Measurements from ENCODE around the gene OAS3.
"Not testable (repeated sequence)": the region's sequence is repeated elsewhere in the genome, so short reads cannot be mapped to it uniquely, and the experiment has no call there.

OAS3 gene

GRCh38 chr12:112947761-112948160, 9.5 kb downstream of the OAS3 start:
- Histone ChIP-seq H3K36me3 (ENCODE audit: insufficient read depth, low read length) (no peaks in the 10 kb centered on the region), H3K27me3 (ENCODE audit: insufficient read depth, low read length) (no peaks in the 10 kb centered on the region), H3K9me3 (ENCODE audit: low read length) (no peaks in the 10 kb centered on the region), H3K4me3 (ENCODE audit: low read length) (no peak overlapping the region), H2AFZ (ENCODE audit: low read depth, low read length) (no peak overlapping the region), H3K4me1 (ENCODE audit: insufficient read depth, low read length) (no peaks in the 10 kb centered on the region)

DNA sequence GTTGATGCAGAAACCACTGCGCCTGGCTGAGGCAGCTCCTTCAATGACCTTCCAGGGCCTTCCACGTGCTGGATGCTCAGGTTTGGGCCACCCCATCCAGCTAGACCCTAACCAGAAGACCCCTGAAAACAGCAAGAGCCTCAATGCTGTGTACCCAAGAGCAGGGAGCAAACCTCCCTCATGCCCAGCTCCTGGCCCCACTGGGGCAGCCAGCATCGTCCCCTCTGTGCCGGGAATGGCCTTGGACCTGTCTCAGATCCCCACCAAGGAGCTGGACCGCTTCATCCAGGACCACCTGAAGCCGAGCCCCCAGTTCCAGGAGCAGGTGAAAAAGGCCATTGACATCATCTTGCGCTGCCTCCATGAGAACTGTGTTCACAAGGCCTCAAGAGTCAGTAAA, 10.5 kb downstream of the OAS3 start:
- Histone ChIP-seq H3K4me3 (ENCODE audit: low read length) (no peak overlapping the region), H3K36me3 (ENCODE audit: insufficient read depth, low read length) (no peaks in the 10 kb centered on the region), H3K27me3 (ENCODE audit: insufficient read depth, low read length) (no peaks in the 10 kb centered on the region), H2AFZ (ENCODE audit: low read depth, low read length) (no peak overlapping the region), H3K4me1 (ENCODE audit: insufficient read depth, low read length) (no peaks in the 10 kb centered on the region), H3K9me3 (ENCODE audit: low read length) (no peaks in the 10 kb centered on the region)

DNA sequence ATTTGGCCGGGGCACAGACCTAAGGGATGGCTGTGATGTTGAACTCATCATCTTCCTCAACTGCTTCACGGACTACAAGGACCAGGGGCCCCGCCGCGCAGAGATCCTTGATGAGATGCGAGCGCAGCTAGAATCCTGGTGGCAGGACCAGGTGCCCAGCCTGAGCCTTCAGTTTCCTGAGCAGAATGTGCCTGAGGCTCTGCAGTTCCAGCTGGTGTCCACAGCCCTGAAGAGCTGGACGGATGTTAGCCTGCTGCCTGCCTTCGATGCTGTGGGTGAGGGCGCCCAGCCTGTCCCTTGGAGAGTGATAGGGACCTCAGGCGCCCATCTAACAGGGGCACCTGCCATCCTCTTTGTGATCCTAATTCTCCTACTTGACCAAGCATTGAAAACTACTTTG, 12.4 kb downstream of the OAS3 start:
- Histone ChIP-seq H3K4me3 (ENCODE audit: low read length) (no peak overlapping the region), H3K36me3 (ENCODE audit: insufficient read depth, low read length) (no peaks in the 10 kb centered on the region), H3K27me3 (ENCODE audit: insufficient read depth, low read length) (no peaks in the 10 kb centered on the region)

GRCh38 chr12:112957125-112957524, 18.9 kb downstream of the OAS3 start:
- H3K36me3 ChIP-seq (ENCODE audit: insufficient read depth, low read length); H3K27me3 ChIP-seq (ENCODE audit: insufficient read depth, low read length); H3K4me1 ChIP-seq (ENCODE audit: insufficient read depth, low read length); H3K4me3 ChIP-seq (ENCODE audit: low read length); H2AFZ ChIP-seq (ENCODE audit: low read depth, low read length); H3K9me3 ChIP-seq (ENCODE audit: low read length): not testable (repeated sequence)

More for the DNA sequence above, 12.4 kb downstream of the OAS3 start:
- no peaks in the 10 kb centered on the region for H3K9me3 ChIP-seq (ENCODE audit: low read length)
- no peaks in the 10 kb centered on the region for H3K4me1 ChIP-seq (ENCODE audit: insufficient read depth, low read length)
- H2AFZ ChIP-seq (ENCODE audit: low read depth, low read length): no peak overlapping the region

- H3K36me3 ChIP-seq (ENCODE audit: insufficient read depth, low read length): no peaks in the 10 kb centered on the region
- no peak overlapping the region for H2AFZ ChIP-seq (ENCODE audit: low read depth, low read length)
- H3K4me1 ChIP-seq (ENCODE audit: insufficient read depth, low read length): no peaks in the 10 kb centered on the region
- peaks cover 1% of the 10 kb centered on the region for H3K9me3 ChIP-seq (ENCODE audit: low read length)
- no peak overlapping the region for H3K4me3 ChIP-seq (ENCODE audit: low read length)
- no peaks in the 10 kb centered on the region for H3K27me3 ChIP-seq (ENCODE audit: insufficient read depth, low read length)
These were observed 22.8 kb downstream of the OAS3 start for GRCh38 chr12:112961074-112961473.

DNA sequence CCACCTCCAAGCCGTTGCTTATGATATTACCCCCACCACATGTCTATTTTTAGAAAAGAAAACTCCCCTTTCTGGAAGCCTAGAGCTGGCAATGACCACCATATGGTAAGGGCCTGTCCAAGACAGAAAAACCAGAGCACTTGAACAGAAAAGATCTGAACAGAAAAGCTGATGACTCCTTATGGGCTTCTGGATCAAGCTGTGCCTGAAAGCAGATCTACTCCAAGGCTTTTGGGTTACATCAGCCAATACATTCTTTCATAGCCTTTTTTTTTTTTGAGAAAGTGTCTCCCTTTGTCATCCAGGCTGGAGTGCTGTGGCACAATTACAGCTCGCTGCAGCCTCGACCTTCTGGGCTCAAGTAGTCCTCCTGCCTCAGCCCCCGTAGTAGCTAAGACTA, 23.3 kb downstream of the OAS3 start:
- Histone ChIP-seq H3K4me1 (ENCODE audit: insufficient read depth, low read length) (no peaks in the 10 kb centered on the region), H3K27me3 (ENCODE audit: insufficient read depth, low read length) (no peaks in the 10 kb centered on the region), H2AFZ (ENCODE audit: low read depth, low read length) (no peak overlapping the region), H3K36me3 (ENCODE audit: insufficient read depth, low read length) (no peaks in the 10 kb centered on the region), H3K4me3 (ENCODE audit: low read length) (no peak overlapping the region), H3K9me3 (ENCODE audit: low read length) (peaks cover 1% of the 10 kb centered on the region)

- Histone ChIP-seq H3K27me3 (ENCODE audit: insufficient read depth, low read length) (no peaks in the 10 kb centered on the region), H3K4me1 (ENCODE audit: insufficient read depth, low read length) (no peaks in the 10 kb centered on the region), H3K4me3 (ENCODE audit: low read length) (no peak overlapping the region), H3K9me3 (ENCODE audit: low read length) (peaks cover 1% of the 10 kb centered on the region), H3K36me3 (ENCODE audit: insufficient read depth, low read length) (no peaks in the 10 kb centered on the region), H2AFZ (ENCODE audit: low read depth, low read length) (no peak overlapping the region)
These were observed 24.3 kb downstream of the OAS3 start for GRCh38 chr12:112962561-112962960.

GRCh38 chr12:112963227-112963861, 25.1 kb downstream of the OAS3 start:
- no peaks in the 10 kb centered on the region for H3K36me3 ChIP-seq (ENCODE audit: insufficient read depth, low read length)
- H2AFZ ChIP-seq (ENCODE audit: low read depth, low read length): no peak overlapping the region
- H3K4me1 ChIP-seq (ENCODE audit: insufficient read depth, low read length): no peaks in the 10 kb centered on the region
- H3K27me3 ChIP-seq (ENCODE audit: insufficient read depth, low read length): no peaks in the 10 kb centered on the region
- no peak overlapping the region for H3K4me3 ChIP-seq (ENCODE audit: low read length)
- peaks cover 1% of the 10 kb centered on the region for H3K9me3 ChIP-seq (ENCODE audit: low read length)

GRCh38 chr12:112964067-112964670, 25.9 kb downstream of the OAS3 start:
- Histone ChIP-seq H3K4me3 (ENCODE audit: low read length) (no peak overlapping the region), H3K9me3 (ENCODE audit: low read length) (peaks cover 1% of the 10 kb centered on the region), H3K36me3 (ENCODE audit: insufficient read depth, low read length) (no peaks in the 10 kb centered on the region), H2AFZ (ENCODE audit: low read depth, low read length) (no peak overlapping the region), H3K4me1 (ENCODE audit: insufficient read depth, low read length) (no peaks in the 10 kb centered on the region), H3K27me3 (ENCODE audit: insufficient read depth, low read length) (no peaks in the 10 kb centered on the region)

DNA sequence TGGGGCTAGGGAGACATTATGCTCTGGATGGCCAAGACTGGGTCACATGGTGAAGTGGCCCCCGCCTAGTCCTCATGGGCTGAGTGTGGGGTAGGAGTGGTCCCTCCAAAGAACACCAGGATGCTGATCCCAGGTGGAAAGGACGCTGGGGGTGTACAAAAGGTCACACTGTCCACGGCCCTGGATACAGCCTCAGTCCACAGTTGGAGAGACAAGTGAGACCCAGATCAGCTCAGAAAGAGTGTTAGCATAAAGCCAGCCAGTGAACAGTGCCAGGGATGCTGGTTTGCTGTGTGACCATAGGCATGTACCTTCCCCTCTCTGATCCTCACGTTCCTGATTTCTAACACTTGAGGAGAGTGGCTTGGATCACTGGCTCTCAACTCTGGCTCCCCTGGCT, 26.6 kb downstream of the OAS3 start:
- Histone ChIP-seq H3K27me3 (ENCODE audit: insufficient read depth, low read length) (no peaks in the 10 kb centered on the region), H3K9me3 (ENCODE audit: low read length) (peaks cover 1% of the 10 kb centered on the region), H2AFZ (ENCODE audit: low read depth, low read length) (no peak overlapping the region), H3K4me1 (ENCODE audit: insufficient read depth, low read length) (no peaks in the 10 kb centered on the region), H3K36me3 (ENCODE audit: insufficient read depth, low read length) (no peaks in the 10 kb centered on the region), H3K4me3 (ENCODE audit: low read length) (no peak overlapping the region)

DNA sequence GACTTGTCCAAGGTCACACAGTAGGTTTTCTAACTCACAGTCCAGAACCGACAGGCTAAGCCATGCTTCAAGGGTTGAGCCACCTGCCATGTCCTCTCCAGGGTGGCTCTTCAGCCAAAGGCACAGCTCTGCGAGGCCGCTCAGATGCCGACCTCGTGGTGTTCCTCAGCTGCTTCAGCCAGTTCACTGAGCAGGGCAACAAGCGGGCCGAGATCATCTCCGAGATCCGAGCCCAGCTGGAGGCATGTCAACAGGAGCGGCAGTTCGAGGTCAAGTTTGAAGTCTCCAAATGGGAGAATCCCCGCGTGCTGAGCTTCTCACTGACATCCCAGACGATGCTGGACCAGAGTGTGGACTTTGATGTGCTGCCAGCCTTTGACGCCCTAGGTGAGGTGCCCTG, 27.4 kb downstream of the OAS3 start:
- Histone ChIP-seq H3K9me3 (ENCODE audit: low read length) (peaks cover 1% of the 10 kb centered on the region), H3K4me3 (ENCODE audit: low read length) (no peak overlapping the region), H2AFZ (ENCODE audit: low read depth, low read length) (no peak overlapping the region), H3K4me1 (ENCODE audit: insufficient read depth, low read length) (no peaks in the 10 kb centered on the region), H3K27me3 (ENCODE audit: insufficient read depth, low read length) (no peaks in the 10 kb centered on the region), H3K36me3 (ENCODE audit: insufficient read depth, low read length) (no peaks in the 10 kb centered on the region)

DNA sequence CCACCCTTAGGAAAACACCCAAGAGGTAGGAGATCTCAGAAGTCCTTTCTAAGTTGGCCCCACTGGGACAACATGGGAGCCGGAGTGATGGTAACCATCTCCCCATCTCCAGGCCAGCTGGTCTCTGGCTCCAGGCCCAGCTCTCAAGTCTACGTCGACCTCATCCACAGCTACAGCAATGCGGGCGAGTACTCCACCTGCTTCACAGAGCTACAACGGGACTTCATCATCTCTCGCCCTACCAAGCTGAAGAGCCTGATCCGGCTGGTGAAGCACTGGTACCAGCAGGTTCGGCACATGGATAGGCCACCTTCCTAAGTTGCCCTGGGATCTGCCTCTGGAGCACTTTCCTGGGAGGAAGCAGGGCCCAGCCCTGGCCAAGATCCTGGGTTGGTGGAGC, 29.0 kb downstream of the OAS3 start:
- Histone ChIP-seq H3K36me3 (ENCODE audit: insufficient read depth, low read length) (no peaks in the 10 kb centered on the region), H2AFZ (ENCODE audit: low read depth, low read length) (no peak overlapping the region), H3K27me3 (ENCODE audit: insufficient read depth, low read length) (peaks cover 5% of the 10 kb centered on the region), H3K9me3 (ENCODE audit: low read length) (no peaks in the 10 kb centered on the region), H3K4me3 (ENCODE audit: low read length) (no peak overlapping the region), H3K4me1 (ENCODE audit: insufficient read depth, low read length) (no peaks in the 10 kb centered on the region)

- H3K4me3 ChIP-seq (ENCODE audit: low read length): no peak overlapping the region
- no peak overlapping the region for H2AFZ ChIP-seq (ENCODE audit: low read depth, low read length)
- no peaks in the 10 kb centered on the region for H3K4me1 ChIP-seq (ENCODE audit: insufficient read depth, low read length)
- H3K27me3 ChIP-seq (ENCODE audit: insufficient read depth, low read length): peaks cover 5% of the 10 kb centered on the region
- H3K36me3 ChIP-seq (ENCODE audit: insufficient read depth, low read length): no peaks in the 10 kb centered on the region
- H3K9me3 ChIP-seq (ENCODE audit: low read length): no peaks in the 10 kb centered on the region
These were observed 29.6 kb downstream of the OAS3 start for GRCh38 chr12:112967858-112968257.
